HG03521 (cell line): ENCODE measurements around the gene CCDC7.

Experiments
- ATAC-seq: cut with Tn5 transposase; IDR thresholded peaks from one replicate; pipeline ENCODE4 v1.9.1; 2021; ENCODE audit warnings: mild to moderate bottlenecking, moderate library complexity; ENCODE audit not compliant: unreplicated experiment

The CCDC7 gene

DNA sequence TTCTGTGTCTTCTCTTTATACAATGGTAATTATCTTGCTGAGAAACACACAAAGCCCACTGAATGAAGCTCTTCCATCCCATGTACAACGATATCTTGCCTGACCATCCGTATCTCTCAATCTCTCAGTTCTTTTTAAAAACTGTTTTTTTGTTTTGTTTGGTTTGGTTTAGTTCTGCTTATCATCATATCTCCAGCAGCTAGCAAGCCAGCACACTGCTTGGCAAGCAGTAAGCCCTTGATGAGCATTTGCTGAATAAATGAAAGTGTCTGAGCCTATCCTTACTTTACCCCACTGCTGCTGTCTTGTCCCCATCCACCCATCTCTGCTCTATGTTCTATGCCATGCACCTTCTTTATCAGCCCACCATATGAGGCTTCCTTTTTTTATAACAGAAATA, 477.9 kb downstream of the CCDC7 start:
- no peak for ATAC-seq
